Coronary artery (tissue), 2 donors: ENCODE data around the gene PBX1.

ENCODE experiments used
- DNase-seq: peaks from one replicate; pipeline ENCODE4 v3.0.0-alpha.2; 2017; ENCODE audit warnings: low spot score
- H3K27ac ChIP-seq, 2 donors: fragments of 200-600 bp; sonication (generic); one replicate each; pipeline ENCODE4 v1.5.1; 2016 to 2019
- H3K4me3 ChIP-seq: fragments of 200-600 bp; sonication (generic); 2 replicates; pipeline ENCODE4 v1.5.1; 2016; ENCODE audit warnings: mild to moderate bottlenecking, moderate library complexity
- TF ChIP-seq, protein P1 (sequence below): fragments of 200-600 bp; sonication (generic); IDR thresholded peaks from one replicate; pipeline ENCODE4 v1.5.1; 2019; ENCODE audit warnings: antibody characterized with exemption

The PBX1 gene

GRCh38 chr1:164558461-164559341 is at the start of gene PBX1:
Gene PBX1, plus strand, starts transcription at chr1:164559184.
- peak within 1 kb of the TSS; percentile 72 for H3K4me3 ChIP-seq
- TF ChIP-seq, protein P1, sequence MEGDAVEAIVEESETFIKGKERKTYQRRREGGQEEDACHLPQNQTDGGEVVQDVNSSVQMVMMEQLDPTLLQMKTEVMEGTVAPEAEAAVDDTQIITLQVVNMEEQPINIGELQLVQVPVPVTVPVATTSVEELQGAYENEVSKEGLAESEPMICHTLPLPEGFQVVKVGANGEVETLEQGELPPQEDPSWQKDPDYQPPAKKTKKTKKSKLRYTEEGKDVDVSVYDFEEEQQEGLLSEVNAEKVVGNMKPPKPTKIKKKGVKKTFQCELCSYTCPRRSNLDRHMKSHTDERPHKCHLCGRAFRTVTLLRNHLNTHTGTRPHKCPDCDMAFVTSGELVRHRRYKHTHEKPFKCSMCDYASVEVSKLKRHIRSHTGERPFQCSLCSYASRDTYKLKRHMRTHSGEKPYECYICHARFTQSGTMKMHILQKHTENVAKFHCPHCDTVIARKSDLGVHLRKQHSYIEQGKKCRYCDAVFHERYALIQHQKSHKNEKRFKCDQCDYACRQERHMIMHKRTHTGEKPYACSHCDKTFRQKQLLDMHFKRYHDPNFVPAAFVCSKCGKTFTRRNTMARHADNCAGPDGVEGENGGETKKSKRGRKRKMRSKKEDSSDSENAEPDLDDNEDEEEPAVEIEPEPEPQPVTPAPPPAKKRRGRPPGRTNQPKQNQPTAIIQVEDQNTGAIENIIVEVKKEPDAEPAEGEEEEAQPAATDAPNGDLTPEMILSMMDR = no peak
- peak within 1 kb of the TSS; percentile 81 to 87 for H3K27ac ChIP-seq
- DNase-seq = peak; percentile 99

GRCh38 chr1:164510435-164510834 is 48.5 kb upstream of the PBX1 start:
- H3K27ac ChIP-seq = no peak overlapping the region
- TF ChIP-seq, protein P1 = no peak
- H3K4me3 ChIP-seq = no peak overlapping the region
- no peak for DNase-seq

DNA sequence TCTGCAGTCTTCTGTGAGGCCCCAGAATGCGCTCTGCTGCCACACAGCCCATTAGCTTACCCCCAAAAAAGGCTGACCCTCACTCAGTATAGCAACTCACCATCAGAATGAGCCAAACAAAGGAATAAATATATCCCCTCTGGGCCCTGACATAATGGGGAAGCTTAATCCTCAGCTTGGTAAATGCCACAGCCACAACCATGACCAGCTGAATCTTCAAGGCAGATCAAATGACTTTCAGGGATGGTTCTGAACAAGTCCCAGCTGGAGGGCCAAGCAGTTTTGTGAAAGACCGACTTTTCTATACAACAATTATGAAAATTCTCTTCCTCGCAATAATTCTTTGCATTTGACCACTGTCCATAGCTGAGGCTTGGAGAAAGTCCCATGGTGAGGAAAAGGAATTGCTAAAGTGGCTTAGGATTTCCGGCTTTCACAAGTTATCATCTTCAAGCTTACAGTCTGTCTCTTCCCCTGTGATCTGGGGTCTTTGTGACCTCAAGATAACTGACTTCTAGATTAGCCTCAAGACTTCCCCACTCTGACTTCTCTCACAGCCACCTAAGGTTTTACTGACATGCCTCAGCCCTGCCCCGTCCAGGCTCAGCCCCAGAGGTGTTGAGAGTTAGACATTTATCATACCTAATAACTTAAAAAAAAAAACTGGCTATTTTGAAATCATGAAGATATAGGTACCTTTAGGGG is 47.8 kb upstream of the PBX1 start:
- TF ChIP-seq, protein P1 = no peak
- no peak overlapping the region for H3K27ac ChIP-seq
- no peak overlapping the region for H3K4me3 ChIP-seq
- no peak for DNase-seq

- Histone ChIP-seq H3K27ac (no peak overlapping the region), H3K4me3 (no peak overlapping the region)
- no peak for DNase-seq
- TF ChIP-seq, protein P1 = no peak
Observed at GRCh38 chr1:164515231-164515630, 43.8 kb upstream of the PBX1 start.

DNA sequence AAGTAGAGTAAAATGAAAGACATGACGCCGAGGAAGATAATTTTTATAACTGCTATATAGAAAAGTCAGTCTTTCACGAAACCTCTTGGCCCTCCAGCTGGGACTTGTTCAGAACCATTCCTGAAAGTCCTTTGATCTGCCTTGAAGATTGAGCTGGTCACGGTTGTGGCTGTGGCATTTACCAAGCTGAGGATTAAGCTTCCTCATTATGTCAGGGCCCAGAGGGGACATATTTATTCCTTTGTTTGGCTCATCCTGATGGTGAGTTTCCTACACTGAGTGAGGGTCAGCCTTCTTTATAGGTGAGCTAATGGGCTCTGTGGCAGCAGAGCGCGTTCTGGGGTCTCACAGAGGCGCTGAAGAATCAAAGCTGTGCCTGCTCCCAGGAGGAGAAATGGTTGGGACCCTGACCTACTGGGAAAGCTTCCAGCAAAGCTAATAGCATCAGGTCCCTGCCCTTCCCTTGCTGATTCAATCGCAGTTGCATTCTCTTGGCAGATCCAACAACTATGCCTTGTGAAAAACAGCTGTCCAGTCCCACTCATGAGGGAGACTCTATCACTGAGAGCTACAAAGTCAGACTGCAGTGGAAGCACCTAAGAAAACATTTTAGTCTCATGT is 43.2 kb upstream of the PBX1 start:
- DNase-seq = no peak
- Histone ChIP-seq H3K4me3 (no peak overlapping the region), H3K27ac (no peak overlapping the region)
- TF ChIP-seq, protein P1 = no peak

DNA sequence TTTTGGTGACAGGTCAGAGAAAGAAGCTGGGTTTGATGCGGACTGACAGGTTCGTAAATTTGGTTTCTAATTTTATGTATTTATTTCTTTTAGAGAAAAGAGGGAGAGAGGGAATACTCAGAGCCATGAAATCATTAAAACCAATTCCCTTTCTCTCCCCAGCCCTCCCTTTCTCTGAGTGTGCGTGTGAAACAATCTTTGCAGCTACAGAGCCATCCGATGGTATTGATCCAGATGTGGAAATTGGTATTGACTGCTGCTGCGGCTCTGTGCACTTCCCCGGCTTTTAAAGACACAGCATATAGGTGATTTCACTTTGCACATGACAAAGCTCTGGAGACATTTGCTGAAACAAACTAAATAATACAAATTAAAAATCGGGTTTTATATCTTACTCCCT is 42.4 kb upstream of the PBX1 start:
- Histone ChIP-seq H3K27ac (no peak overlapping the region), H3K4me3 (no peak overlapping the region)
- no peak for DNase-seq
- TF ChIP-seq, protein P1 = no peak
